Thyroid gland (tissue), 4 donors: Measurements from ENCODE around the gene CLCNKA.

Experiments
- CTCF ChIP-seq, 6 experiments: fragments of 200-600 bp in 3 of 6; fragments of 450-650 bp in 3 of 6; sonication (generic) in 3 of 6; IDR thresholded peaks; one replicate each; pipeline ENCODE4 v1.5.1; 2016 to 2019; ENCODE audit warnings: antibody characterized with exemption in 6 of 6, mild to moderate bottlenecking in 2 of 6, inconsistent platforms in 1 of 6, moderate library complexity in 1 of 6
- POLR2A ChIP-seq, 2 donors: fragments of 450-650 bp; IDR thresholded peaks; one replicate each; pipeline ENCODE4 v1.6.1; 2017; ENCODE audit warnings: antibody characterized with exemption in 2 of 2, mild to moderate bottlenecking in 2 of 2, moderate library complexity in 1 of 2

- TF ChIP-seq CTCF (IDR thresholded peaks at IDR 0.05) (no peak), POLR2A (IDR thresholded peaks at IDR 0.05) (no peak)
These were observed 36.1 kb upstream of the CLCNKA start for GRCh38 chr1:15985611-15986297.
